GM21576 (cell line): ENCODE measurements around the gene GGNBP2.

Experiments used
- ATAC-seq: cut with Tn5 transposase; IDR thresholded peaks from one replicate; pipeline ENCODE4 v1.9.1; 2021; ENCODE audit warnings: mild to moderate bottlenecking, moderate library complexity; ENCODE audit not compliant: unreplicated experiment

GGNBP2 gene

DNA sequence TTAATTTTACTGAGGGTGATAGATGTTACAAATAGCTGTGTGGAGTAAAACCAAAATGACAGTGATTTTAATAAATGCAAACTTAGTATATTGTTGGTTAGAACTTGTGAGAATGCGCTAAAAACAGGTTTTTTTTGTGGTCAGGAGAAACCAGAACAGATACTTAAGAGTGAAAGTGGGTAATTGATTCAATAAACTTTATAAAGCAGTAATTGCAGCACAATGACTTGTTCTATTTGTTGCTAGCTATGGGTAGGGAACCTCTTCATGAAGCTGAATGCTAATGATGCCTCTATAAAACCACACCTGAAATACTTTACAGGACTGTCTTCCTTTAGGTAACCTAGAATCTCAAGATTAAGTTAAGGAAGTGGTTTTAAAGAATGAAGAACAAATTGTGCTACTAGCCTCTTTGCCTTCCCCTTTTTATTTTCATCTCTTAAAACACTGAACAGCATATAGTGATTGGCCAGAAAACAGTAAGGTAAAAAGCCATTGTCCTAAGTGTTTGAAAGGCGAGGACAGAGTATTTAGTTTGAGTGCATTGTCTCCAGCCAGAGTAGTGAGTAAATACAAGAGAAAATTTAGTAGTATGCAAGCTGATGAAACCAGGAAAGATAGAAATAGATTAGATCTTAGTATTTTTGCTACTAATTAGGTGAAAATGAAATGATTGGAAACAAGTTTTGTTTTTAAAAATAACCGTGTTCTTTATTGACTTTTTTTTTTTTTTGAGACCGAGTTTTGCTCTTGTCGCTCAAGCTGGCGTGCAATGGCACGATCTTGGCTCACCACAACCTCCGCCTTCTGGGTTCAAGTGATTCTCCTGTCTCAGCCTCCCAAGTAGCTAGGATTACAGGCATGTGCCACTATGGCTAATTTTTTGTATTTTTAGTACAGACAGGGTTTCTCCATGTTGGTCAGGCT is 6.0 kb downstream of the GGNBP2 start:
- ATAC-seq, result no peak

DNA sequence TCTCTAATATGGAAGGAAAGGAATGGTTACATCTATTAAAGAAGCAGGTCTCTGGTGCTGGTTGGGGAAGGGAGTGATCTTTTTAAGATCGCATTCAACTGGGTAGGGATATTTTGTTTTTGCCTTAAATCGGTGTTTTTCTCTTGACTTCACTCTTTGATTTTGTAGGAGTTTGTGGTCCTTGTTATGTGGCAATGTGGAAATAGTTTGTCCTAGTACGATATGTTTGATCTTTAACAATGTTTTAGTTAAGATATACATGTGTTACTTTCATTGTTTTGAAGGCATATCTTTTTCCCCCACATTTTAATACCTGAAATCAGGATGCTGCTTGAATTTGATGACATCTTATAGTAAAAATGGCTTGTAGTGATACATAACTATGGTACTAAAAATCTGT is 8.7 kb downstream of the GGNBP2 start:
- no peak for ATAC-seq

DNA sequence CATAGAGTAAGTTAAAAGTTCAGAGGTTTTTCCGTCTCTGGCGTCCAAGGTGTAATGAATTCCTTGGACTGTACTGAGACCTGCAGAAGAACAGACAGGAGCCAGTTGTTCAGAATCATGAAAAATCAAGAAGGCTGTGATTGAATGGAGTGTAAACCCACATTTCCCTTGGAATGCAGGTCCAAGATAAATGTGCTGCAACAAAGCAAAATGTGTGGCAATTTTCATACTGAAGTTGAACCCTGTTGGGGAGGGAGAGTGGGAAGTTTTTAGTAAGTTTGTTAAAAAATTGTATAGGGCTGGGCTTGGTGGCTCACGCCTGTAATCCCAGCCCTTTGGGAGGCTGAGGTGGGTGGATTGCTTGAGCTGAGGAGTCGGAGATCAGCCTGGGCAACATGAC is 21.4 kb downstream of the GGNBP2 start:
- ATAC-seq, result no peak

DNA sequence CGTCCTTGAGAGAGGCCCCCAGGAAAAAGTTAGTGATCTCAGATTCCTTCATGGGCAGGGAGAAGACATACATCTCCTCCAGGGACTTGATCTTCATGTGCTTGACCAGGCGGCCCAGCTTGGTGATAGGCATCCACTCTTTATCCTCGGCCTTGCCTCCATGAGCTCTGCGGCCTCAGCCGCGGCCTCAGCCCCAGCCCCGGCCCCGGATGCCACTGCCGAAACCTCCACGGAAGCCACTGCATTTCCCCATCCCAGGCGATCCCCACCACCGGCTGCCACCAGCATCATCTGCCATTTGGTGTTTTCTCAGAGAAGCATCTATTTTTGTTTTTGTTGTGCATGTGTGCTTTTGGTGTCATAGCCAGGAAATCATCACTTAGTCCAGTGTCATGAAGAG is 30.3 kb downstream of the GGNBP2 start:
- ATAC-seq, result no peak

DNA sequence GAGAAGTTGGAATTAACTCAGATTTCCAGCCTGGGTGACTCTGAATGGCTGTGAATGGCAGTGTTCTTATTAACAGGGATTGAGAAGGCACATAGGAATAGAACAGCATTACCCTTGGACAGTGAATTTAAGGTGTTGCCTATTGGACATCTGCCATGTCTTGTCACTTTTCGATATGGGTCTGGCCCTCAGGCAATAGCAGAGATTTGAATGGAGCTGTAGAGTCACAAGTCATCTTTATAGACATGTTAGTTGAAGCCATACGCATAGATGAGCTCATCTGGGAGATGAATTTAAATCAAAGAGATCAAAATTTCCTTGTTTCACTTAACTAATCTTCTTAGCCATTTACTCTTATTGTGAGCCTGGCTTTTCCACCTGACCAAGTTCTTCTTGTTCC is 32.1 kb downstream of the GGNBP2 start:
- ATAC-seq, result no peak

DNA sequence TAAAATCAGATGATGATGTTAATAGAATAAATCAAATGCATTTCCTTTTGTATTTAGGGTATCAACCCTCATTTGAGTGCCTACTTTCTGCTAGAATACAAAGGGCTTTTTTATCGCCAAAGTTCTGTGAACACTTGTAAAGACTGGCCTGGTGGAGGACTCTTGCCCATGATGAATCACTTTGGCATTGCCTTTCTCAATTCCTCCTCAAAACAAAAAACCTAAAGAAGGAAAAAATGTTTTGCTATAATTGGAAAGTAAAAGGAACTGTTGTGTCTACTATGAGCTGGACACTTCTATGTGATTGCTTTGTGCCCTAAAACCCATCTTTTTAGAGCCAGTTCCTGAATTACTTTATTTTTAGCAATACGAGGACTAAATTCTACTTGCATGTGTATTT is 34.0 kb downstream of the GGNBP2 start:
- ATAC-seq, result no peak

DNA sequence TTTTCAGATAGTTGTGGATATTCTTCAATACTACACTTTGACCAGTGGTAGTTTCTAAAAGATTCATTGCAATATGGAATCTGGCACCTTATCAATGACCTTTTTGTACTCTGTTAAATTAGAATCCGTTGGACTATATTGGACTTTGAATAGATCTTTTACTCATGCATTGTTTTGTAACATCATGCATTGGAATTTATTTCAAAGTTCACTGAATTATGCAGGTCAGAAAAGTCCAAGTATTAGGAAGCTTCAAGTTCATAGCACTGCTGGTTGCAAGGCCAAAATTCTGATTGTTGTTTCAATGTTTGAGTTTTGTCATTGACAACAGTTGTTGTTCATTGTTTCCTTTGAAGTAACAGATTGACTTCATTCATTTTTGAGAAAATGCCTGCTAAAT is 39.1 kb downstream of the GGNBP2 start:
- no peak for ATAC-seq

DNA sequence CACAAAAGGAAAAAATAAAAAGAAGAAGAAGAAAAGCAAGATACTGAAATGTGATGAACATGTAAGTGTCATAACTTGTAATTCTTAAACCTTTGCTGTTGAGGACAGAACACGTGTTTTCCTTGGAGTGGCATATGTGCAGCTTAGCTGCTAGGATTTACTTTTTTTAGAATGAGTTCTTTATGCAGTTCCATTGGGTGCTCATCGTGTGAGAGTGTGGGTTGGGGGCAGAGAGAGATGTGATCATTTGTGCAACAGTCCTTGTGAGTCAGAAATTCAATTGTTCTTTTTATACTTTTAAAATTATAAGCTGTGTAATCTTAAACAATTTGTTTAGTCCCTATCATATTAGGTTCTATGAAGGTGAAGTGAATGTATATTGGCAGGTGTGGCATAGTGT is 41.4 kb downstream of the GGNBP2 start:
- ATAC-seq, result no peak

DNA sequence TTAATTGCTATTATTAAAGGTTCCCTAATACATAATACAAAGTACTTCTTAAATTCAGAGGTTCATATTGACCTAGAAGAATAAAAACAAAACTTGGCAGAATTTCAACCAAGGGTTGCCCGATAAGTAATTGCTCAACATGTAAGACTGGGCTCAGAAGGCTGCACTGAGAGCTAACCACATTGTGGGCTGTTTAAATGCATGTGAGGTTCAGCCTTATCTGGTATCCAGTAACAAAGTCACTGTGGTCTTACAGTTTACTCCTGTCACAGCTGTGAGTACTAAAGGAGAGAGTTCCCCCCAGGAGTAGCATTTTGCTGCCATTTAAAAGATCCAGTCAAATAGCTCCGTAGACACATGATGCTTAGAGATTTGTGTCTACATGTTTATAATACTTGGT is 45.4 kb downstream of the GGNBP2 start:
- ATAC-seq, result no peak

DNA sequence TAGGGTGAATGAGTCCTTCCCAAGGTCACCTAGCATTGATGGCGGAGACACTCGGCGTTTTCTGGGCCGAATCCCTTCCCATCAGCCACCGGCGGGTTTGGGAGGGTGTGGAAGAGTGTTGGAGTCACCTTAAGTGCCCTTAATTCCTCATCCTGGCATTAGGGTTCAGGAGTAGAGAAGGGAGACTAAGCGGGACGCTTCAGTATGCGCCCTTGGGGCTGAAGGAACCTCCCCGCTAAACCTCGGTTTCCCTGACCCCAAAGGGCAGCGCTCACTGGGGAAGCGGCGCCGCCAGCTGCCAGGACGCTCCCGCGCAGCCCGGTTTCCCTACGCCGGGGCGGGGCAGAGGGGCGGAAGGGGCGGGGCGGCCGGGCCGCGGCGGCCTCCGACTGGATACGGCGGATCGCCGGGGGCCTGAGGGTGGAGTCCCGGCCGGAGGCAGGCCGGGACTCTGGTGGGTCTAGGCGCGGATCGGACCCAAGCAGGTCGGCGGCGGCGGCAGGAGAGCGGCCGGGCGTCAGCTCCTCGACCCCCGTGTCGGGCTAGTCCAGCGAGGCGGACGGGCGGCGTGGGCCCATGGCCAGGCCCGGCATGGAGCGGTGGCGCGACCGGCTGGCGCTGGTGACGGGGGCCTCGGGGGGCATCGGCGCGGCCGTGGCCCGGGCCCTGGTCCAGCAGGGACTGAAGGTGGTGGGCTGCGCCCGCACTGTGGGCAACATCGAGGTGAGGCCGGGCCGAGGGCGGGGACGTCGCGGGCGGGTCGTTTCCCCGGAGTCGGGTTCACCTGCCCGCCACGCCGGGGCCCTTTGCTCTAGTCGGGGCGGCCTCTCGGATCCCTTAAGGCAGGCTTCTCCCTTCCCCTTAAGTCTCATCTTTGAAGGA is 47.0 kb downstream of the GGNBP2 start, which contains the start of gene DHRS11:
Gene DHRS11 (plus strand): TSS at position 446 of the 882 bp plus-strand sequence. CDS start 131 bp downstream, at position 577.
- peak; percentile 57 for ATAC-seq

DNA sequence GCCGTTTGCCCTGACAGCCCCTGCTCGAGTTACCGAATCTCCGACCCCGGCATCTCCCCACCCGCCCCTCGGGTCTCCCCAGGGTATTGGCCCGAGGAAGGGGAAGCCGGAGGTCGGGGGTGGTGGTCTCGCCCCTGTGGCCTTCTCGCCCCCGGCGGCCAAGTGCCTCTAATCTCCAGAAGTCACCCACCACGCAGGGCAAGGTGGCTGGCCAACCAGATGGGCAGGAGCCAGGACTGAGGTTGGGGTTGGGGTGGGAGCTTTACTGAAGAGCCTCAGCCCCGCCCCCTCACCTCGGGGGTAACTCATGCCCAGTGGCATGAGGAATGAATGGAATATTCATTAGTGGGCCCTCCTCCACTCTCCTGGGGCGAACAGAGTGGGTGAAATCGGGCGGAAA is 47.6 kb downstream of the GGNBP2 start:
- ATAC-seq, result no peak

DNA sequence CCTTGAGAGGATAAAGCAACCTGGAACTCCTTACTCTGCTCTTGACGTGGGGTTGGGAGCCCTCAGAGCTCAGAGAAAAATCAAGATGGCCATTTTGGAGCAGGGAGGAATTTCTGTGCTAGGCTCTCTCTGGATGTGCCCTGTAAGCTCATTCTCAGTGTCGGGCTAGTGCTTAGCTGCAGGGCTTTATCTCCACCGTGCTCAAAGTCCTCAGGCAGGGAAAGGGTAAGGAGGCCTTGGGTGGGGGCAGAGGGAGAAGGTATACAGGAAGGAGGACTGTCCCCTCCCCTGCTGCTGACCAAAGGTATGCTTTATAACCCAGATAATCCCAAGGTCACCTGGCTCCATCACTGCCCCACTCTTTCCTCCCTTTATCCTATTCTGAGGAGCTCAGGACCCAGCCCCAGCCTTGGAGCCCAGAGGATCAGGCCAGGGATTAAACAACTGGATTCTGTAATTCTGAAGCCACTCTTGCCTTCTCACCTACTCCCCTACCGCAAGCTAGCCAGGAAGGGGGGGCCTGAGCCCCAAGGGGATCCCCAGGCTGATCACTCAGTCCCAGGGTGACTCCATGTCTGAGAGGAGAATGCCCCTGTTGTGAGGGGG is 48.1 kb downstream of the GGNBP2 start:
- no peak for ATAC-seq

DNA sequence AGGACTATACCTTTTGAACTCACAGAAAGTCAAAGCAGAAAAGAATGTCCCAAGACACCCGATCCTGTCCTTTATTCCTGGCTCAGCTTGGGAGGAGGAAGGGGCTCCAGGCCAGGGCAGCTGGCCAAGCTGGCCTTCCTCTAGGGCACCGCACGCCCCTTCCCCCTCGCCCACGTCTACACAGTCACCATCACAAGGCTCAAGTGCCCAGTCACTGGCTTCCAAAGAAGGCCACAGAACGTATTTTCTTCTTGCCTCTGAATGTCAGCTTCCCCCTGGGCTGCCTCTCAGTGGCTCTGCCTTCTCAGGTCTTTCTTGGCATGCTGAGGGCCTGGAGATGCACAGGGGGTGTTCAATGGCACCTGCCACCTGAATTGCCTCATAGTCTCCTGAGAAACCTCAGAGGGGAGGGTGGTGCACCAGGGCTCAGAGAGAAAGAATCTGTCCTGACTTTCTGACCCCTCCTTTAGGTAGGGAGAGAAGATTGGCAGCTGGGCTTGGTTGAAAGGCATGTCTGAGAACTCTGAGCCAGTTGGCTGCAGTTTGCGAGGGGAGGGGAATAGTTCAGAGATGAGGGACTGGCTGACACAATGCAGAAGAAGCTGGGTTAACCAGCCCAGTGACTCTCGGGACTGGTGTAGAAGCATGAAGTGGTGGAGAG is 49.1 kb downstream of the GGNBP2 start:
- ATAC-seq, result no peak

DNA sequence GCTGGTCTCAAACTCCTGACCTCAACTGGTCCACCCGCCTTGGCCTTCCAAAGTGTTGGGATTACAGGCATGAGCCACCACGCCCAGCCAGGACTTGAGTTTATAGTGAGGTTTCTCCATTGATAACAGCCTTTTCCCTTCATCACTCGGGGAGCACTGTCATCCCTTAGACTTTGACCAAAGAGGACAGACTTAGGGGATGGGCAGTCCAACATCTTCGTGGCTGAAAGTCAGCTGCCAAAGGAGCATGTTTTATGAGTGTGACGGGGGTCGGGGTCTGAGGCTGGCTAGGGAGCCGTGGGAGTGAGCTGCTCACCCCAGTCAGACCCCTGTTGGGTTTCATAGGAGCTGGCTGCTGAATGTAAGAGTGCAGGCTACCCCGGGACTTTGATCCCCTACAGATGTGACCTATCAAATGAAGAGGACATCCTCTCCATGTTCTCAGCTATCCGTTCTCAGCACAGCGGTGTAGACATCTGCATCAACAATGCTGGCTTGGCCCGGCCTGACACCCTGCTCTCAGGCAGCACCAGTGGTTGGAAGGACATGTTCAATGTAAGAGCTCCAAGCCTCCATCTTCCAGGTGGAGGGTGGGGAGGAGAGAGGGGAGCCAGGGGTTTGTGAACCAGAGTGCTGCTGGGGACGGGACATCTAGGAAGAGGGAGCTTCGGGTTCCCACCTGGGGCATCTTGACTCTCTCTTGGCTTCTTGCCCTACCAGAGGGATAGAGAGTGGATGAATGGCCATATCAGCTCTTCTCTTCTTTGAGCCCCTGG is 50.1 kb downstream of the GGNBP2 start:
- no peak for ATAC-seq

DNA sequence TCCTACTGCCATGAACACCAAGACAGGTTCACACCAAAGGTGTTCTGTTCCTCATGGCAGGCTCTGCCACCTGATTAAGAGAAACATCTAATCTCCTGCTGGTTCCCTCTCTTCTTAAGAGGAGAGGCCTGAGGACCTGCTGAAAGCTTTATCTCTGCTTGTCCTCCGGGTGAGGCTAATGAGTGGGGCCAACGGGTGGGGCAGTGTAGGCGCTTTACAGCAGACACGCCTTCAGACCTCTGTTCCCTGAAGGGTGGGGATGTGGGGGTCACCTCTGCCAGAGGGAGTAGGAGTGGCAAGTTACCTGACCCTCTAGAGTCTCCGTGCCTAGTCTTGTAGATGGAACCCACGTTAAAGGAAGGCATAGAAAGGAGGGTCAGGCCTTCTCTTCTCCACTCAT is 52.5 kb downstream of the GGNBP2 start:
- ATAC-seq, result no peak

DNA sequence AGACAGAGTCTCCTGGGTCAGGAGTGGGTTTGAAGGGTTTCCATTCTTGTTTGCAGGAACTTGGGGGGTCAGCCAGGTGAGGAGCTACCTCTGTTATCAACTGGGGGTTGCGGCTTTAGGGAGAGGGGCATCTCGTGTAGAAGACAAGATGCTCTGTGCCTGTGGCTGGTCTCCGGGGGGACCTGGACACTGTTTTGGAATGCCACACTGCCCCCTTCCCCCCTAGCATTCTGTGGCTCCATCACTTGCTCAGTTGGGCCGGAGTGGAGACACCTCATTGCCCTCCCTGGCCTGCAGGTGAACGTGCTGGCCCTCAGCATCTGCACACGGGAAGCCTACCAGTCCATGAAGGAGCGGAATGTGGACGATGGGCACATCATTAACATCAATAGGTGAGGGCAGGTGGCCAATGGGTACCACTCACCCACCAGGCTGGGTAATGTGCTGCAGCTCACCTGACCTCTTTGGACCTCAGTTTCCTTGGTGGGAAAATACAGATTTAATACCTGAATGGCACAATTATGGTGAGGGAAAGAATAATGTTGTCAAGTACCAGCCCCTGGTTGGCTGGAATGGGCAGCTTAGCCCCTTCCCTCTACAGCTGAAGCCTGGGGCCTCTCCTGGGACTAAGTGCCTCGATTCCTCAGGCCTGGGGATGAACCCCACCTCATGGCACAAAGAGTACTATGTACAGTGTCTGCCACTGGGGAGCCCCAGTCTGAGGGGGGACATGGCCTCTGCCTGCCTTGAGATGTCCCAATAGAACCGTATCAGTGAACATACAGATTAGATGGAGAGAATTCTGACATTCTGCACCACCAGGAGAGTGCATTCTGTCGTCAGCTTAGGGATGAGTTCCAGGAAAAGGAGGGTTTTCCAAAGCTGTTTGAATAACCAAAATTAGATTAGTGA is 53.4 kb downstream of the GGNBP2 start:
- no peak for ATAC-seq

DNA sequence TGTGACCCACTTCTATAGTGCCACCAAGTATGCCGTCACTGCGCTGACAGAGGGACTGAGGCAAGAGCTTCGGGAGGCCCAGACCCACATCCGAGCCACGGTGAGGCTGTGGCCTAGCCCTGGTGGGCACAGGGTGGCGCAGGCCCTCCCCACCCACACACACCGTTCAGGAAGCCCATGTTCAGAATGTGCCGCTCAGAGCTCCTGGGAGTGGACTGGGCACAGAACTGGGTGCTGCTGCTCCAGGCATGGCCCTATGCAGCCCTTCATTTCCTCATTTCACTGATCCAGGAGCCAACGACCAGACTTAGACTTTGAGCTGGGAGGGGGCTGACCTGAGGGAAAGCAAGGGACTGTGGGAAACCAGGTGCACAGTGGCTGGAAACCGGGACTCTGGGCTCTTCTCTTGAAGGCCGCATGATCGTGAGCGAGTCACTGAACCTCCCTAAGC is 54.3 kb downstream of the GGNBP2 start:
- ATAC-seq, result no peak

DNA sequence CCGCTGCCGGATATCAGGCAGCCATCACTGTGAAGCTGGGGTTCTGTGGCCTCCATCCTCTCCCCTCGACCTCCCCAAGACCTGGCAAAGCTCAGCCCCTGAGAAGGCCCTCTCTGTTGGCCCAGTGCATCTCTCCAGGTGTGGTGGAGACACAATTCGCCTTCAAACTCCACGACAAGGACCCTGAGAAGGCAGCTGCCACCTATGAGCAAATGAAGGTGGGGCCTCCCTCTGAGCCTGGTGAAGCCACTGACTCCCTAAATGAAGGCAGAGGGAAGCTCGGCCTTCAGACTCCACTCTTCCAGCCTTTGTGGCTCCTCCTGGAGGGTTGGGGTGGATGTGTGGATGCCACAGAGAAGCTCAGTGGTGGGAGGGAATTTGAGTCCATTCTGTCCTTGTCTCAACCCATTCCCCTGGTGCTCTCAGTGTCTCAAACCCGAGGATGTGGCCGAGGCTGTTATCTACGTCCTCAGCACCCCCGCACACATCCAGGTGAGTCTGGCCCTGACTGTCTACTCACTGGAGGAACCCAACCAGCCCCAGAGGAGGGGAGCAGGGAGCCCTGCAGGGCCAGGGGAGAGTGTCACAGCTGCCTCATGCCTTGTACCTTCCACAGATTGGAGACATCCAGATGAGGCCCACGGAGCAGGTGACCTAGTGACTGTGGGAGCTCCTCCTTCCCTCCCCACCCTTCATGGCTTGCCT is 55.0 kb downstream of the GGNBP2 start:
- ATAC-seq, result no peak
